Right kidney (tissue), 1 donor: ENCODE results near the gene UQCRC1.

Experiments used
- DNase-seq: peaks from one replicate; pipeline ENCODE4 v3.0.0-alpha.2; 2016

The UQCRC1 gene

DNA sequence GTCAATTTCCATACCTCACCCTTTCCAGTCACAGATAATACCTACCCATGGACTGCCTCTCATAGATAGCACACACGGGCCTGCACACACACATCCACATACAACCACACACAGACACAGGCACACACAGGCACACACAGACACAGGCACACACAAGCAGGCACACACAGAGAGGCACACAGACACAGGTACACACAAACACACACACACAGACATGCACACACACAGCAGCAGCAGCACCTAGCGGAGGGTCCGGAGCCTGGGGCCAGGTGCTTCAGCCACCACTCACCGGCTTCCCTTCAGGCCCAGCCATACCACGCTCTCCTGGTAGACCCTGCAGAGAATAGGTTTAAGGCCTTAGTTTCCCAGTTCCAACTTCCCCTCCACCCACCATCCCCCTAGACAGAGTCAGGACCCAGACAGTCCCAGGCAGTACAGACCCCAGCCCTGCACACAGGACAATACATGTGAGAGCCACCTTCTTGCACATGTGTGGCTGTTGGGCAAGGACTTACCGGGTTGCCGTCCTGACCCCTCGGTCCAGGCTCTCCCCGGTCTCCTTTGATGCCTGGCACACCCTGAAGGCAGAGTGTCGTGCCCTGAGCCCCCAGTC, 35.4 kb downstream of the UQCRC1 start:
- no peak for DNase-seq

DNA sequence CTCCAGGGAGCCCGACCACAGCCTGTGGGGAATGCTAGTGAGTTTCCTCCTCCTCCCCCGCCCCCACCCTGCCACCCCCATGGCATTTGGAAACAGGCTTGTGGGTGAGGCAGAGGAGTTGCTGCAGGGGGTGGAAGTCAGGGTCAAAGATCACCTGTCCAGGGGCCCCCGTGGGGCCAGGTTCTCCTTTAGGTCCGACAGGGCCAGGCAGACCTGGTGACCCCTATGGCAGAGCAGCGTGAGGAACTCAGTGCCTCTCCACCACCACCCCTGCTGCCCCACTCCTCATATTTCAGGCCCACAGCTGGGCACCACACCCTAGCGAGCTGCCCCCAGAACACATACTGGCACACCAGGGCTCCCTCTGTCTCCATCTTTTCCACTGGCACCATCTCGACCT, 36.9 kb downstream of the UQCRC1 start:
- DNase-seq = no peak

DNA sequence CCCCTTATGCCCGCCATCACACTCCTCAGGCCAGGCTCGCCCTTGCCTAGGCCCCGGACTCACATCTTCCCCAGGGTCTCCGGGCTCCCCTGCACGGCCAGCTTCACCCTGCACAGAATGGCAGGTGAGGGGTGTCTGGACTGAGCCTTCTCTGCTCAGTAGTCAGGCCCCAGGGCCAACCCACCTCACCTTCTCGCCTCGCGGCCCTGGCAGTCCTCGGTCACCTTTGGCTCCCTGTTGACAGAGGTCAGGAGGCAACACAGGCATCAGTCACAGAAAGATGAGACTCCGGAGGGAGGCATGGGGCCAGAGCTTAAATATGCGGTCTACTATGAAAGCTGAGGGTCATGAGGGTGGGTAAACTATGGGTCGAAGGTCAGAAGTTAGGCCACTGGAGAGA, 37.5 kb downstream of the UQCRC1 start:
- DNase-seq = no peak

DNA sequence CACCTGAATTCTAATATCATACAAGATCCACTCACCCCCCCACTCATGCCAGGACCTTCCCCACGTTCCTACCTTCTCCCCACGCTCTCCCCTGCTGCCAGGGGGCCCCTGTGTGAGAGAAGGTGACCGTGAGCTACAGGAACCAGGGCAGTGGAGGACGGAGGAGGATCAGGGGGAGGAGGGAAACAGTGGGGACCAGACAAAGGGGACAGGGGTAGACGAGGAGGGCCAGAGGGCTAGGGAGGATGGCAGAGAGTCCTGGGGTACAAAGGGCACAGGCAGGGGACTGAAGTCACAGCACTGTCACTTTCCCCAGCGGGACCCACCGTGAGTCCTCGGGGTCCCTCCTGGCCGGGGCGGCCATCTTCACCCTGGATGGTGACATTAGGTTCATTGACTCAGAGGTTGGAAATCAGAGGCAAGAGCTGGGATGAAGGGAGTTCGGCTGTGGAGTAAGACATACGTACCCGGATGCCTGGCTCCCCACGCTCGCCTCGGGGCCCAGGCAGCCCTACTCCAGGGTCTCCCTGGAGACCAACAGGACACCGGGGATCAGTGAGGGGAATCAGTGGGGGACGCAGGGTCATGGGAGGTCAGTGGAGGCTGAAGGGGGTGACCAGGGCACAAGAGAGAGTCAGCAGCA, 39.5 kb downstream of the UQCRC1 start:
- no peak for DNase-seq

DNA sequence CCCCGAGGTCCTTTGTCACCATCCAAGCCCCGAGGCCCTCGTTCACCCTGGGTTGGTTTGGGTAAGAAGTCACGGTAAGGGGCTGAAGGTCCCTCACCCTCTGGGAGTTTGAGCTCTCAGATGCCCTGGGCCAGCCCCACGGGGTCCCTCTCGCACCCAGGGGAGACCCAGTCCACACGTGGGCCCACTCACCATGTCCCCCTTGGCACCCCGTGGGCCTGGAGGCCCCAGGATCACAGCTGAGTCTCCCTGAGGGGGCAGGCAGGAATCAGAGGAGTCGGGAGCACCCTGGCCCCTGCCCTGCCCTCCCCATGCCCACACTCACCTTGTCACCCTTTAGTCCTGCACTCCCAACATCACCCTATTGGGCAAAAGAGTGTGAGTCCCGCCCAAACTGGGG, 40.0 kb downstream of the UQCRC1 start:
- no peak for DNase-seq

DNA sequence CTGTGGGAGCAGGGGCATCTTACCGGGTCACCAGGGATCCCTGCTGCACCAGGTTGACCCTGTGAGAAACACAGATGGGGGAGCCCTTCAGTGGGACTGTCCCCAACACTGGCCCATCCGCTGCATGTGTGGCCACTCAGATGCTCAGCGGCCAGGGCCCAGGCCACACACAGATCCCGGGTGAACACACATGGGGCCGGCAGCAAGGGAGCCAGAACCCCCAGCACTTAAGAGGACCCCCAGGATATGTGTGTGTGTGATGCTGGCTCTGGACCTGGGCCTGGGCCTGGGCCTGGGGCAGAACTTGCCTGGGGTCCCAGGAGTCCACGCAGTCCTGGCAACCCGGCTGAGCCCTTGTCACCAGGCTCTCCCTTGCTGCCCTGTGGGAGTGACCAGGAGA, 41.0 kb downstream of the UQCRC1 start:
- DNase-seq = no peak

DNA sequence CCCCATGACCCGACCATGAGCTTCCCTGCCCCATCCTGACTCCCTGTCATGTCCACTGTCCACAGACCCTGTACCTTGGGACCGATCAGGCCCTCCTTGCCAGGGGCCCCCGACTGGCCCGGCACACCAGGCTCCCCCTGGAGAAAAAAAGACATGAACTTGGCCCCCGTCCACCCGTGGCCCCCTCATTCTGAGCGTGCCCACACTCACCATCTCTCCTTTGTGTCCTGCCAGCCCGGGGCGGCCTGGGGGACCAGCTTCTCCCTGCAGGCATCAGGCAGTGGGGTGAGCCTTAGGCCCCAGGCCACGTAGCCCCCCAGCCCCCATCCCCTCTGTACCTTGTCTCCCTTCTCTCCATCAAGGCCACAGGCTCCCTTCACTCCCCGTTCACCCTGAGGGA, 41.9 kb downstream of the UQCRC1 start:
- no peak for DNase-seq

DNA sequence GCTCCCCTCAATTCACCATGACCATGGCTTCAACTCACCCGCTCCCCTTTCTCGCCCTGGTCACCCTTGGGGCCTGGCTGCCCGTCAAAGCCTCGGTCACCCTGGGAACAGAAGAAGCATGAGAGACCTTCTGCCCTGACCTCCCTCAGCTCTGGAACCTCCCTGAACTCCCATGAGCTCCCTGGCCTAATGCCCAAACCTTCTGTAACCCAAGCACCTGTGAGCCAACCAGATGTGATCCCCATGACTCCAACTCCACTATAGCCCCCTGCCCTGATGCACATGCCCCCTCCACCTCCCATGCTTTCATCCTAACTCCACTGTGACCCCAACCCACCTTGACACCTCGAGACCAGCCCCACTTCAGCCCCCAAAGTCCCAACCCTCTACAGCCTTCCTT, 42.4 kb downstream of the UQCRC1 start:
- no peak for DNase-seq

DNA sequence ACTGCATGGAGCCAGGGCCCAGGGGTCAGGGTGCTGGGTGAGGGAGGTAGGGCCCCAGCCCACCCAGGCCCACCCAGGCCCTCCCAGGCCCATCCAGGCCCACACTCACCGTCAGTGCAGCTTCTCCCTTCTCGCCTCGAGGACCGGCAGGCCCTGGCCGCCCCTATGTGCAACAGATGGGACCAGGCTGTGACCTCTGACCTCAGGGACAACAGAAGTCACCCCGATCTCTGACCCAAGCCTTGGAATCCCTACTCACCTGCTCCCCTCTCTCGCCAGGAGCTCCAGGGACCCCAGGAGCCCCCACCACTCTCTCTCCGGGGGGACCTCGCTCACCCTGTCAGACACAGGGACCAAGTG, 43.1 kb downstream of the UQCRC1 start:
- DNase-seq = no peak

DNA sequence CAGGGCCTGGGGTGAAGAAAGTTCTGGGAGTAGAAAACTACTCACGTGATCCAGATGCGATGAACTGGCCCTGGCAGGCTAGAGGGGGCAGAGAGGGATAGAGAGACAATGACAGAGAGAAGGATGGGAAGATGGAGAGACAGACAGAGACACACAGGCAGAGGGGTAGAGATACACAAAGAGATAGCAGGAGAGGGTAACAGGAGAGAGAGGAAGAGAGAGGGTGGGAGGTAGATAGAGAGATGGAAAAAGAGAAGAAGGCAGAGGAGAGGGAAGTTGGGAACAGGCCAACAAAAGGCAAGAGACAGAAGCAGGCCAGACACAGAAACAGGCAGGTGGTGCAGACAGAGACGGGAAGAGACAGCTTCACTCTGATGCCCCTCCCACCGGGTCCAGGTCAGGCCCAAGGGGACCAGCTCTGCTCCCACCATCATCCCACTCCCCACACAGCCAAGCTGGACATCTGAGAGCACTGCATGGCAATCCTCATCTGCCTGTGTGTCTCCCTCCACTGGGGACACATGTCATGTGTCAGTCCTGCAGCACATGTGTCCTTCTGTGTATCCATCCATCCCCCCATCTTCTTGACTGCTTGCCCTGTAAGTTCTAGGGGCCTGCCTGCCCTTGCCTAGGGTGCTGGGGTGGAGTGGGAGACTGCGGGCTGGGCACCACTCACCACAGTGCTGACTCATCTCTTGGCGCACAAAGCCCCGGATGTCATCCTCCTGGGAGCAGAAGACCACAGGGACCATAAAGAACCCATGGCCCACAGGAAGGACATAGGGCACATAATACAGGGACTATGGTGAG, 43.6 kb downstream of the UQCRC1 start:
- no peak for DNase-seq

DNA sequence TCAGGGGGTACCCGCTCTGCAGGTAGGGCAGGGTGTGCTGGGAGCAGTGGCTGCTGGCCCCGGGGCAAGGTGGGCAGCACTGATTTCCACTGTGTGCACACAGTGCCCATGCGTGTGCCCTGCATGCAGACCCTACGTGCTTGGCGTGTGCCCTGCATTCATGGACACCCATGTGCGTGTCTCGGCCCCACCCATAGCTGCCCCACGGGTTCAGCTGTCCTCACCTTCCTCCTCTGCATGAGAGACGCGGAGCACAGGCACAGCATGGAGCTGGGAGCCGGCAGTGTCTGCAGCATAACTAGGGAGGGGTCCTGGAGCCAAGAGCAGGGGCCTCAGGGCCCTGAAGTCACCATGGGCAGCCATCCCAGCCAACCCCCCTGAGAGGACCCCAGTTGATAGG, 44.3 kb downstream of the UQCRC1 start:
- DNase-seq = no peak

DNA sequence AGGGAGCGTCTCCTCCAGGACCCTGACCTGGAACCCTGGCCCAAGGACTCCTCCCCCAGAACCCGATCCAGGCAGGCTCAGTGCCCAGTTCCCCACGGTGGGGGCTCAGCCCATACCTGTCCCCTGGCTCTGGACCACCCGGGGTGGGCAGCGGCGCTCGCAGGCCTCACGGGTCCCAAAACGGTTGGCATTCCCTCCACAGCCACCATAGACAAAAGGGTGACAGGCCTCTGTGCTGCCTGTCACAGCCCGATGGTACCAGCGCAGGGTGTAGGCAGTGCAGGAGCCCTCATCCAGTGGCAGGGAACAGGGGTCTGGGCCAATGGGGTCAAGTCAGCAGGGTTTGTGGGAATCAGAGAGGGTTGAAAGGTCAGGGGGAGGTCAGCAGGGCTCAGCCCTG, 44.8 kb downstream of the UQCRC1 start:
- DNase-seq = no peak

DNA sequence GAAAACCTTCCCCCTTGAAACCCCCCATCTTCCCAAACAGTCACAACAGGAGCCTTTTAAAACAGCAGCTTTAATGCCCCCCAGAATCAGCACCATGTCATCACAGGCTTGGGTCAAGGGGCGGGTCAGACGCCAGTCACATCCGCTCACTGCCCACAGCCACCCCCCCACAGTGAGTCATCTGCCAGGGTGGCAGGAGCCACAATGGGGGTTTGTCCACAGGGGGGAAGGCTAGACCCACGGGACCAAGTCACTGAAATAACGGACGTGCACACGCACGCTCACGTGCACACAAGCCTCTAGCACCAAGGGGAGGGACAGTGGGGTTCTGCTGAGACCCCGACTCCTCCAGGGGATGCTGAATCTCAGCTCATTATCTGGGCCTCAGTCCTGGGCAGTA, 45.4 kb downstream of the UQCRC1 start:
- no peak for DNase-seq

DNA sequence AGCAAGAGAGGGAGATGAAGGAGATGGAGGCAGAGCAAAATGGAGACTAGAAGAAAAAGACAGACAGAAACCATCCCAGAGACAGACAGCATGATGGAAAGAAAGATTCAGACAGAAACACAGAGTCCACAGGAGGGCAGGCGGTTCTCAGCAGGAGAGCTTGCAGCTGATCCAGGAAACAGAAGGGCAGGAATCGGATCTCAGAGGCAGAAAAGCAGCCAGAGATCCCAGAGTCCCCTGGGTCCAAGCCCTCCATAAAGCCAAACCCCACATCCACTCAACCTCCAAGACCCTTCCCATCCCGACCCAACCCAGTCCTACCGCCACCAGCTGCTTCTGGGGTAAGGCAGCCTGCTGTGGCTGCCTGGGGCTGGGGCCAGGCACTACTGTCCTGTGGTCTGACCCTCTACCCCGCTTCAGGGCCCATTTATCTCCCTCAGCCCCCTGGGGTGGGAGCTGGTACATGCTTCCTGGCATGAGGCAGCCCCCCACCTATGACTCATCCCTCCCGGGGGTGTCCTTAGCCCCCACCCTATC, 46.0 kb downstream of the UQCRC1 start, which contains the start of gene UCN2:
Gene UCN2, minus strand, starts transcription at position 400 of the 537 bp plus-strand sequence. CDS start 657 bp downstream, outside the sequence.
- DNase-seq = no peak

DNA sequence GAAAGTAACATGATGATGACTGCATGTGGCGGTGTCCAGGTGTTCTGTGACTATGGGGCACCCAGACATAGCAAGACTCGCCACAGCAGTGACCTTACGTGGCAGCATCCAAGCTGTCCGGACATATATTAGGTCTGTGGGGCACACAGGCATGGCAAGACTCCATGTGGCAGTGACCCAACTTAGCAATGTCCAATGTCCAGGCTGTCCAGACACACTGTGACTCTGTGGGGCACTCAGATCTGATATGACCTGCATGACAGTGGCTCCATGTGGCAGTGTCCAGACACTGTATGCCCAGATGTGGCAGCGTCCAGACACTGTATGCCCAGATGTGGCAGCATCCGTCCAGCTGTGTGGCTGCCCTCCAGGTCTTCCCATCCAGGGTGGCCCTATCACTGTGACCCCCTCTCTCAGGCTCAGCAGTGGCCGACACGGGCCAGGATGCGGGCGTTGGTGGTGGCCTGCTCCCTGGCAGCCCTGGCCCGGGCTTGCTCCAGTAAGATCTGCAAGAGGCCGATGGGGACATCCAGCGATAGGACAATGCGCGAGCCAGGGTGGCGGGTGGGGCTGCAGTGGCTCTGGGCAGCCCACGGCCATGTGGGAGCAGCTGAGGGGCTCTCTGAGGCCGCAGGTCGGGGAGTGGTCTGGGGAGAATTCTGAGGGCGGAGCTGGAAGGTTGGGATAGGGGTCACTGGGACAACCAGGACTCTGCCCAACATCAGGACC, 46.9 kb downstream of the UQCRC1 start:
- no peak for DNase-seq

DNA sequence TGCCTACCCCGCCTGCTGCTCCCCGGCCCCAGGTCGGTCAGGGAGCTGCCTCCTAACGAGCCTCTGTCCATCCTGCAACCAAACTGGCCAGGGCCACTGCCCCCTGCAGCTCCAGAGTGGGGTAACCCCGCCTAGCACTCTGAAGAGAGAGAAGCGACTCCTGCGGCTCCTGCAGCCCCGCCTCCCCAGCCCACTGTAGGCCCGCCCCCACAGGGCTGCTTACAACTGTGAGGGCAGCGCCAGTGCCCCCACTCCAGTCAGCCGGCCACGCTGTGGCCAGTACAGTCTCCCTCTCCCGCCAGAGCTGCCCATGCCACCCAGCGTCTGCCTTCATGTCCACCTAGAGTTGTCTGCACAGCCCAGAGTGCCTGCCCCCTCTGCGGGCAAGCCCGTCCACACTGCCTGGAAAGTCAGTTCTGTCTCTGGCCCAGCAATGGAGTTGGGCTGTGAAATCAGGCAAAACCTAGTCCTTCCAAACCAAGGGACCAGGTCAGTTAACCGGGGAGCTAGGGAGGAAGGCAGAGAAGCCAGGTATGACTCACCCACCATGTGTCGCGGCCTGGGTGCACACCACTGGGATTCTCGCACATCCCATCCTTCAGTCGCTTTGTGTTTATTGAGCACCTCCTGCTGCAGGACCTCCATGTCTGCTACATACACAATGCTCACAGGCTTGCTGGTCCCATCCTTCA, 48.3 kb downstream of the UQCRC1 start:
- DNase-seq = peak; percentile 49

DNA sequence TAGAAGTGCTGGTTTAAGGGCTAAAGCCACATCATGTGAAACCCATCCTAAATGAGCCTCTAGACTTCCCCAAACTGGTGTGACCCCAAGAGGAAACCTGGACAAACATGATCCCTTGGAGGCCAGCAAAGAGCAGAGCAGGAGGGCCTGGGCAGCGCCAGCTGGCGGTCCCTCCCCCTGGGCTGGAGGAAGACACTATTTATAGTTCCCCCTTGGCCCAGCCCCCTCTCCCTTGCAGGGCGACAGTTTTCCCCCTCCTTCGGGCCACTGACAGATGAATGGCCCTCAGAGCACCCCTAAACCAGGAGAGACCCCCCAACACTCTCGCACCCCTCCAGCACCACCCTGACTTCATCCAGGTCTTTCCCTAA, 48.8 kb downstream of the UQCRC1 start:
- no peak for DNase-seq

DNA sequence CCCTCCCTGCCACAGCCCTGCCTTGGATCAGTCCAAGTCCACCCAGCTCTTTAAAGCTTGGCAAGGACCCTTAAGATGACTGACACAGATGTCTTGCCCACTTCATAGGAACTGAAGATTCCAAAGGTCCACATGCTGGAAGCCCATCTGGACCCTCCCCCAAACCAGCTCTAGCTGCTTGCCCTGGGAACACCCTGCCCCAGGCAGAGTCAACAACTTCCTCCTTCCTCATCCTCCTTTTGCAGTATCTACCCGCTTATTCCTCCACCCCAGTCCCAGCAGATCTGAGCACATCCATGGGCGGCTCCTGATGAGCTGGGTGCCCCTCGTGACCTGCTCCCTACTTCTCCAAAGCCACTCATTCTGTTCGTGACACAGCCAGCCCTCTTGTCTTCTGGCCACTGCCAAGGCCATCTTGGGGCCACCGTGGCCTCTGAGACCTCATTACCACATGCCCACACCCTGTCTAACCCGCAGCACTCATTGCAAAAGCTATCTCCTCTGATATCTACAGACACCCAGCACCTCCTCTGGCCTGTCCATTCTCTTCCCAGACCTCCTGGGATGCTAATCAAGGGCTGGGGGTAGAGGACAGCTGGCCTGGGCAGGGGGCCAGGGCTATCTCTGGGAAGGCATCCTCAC, 50.8 kb downstream of the UQCRC1 start:
- no peak for DNase-seq

DNA sequence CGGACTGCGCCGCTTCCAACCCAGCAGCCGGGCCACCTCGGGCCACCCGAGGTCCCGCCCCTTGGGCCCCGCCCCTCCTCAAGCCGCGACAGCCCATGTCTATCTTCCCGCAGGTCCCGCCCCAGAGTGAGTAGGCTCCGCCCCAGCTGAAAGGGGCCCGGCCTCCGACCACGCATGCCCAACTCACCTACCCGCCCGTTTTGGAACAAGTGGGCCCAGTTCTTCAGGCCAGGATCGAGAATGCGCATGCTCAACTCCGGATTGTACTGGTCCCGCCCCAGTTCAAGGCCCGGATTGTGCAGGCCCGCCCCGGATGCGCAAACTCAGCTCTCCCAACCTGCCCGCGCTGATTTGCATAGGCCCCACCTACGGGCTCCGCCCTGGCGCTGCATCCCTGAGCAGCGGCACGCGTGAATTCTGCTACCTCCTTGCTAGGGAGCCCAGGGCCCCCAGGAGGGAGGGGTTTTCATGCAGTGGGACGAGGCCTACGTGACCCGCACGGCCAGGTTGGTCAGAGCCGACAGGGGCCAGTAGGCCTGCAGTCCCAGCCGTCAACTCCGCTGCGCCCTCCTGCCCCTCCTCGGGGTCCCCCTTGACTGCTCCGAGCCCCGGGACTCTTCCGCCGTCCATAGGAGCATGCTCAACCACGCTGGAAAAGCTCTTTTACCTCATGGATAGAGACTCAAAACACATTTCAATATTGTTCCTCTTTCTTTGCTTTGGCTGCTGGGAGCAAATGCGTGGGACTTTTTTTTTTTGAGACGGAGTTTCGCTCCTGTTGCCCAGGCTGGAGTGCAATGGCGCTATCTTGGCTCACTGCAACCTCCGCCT, 52.4 kb downstream of the UQCRC1 start, which contains the start of gene PFKFB4:
Gene PFKFB4, minus strand, starts transcription at position 8 of the 831 bp plus-strand sequence. CDS start 26 bp downstream, outside the sequence.
- DNase-seq = peak; percentile 94
